ENCODE data around the gene ATP8A2.
"Not testable (repeated sequence)": the region's sequence is repeated elsewhere in the genome, so short reads cannot be mapped to it uniquely, and the experiment has no call there.

The ATP8A2 gene

DNA sequence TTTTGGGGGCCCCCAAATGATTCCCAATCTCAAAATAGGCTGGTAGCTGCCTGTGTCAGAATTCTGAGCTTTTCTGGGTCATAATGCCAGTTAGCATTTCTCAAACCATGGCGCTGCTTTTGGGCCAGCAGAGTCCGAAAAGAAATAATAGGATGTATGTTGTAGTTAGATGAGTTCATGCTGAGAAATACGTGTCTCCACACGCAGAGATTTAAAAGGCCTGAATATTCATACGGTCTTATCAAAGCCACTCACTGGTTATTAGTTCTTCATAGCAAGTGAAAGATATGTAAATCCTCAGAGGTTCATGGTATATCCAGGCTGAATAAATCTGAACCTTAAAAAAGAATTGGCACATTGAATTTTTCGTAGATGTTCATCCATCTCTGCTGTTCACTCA is 555.6 kb downstream of the ATP8A2 start:
- DNase-seq (ENCODE audit: low read depth): no peak

DNA sequence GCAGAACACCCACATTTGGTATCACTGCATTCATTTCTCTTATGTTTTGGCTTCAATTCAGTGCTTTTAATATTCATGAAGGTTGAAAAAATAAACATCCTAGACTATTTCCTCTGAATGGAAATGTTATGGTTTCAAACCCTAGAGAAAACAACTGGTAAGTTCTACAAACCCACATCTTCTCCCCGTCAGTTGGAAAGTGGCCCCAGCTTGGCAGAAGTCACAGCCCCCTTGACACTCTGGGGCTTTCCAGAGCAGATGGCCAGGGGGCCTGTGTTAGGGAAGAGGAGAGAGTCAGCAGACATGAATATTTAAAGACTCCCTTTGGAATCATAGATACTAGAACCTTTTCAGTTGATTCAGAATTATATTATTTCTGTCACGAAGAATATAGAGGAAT is 556.2 kb downstream of the ATP8A2 start:
- no peak for DNase-seq (ENCODE audit: low read depth)

DNA sequence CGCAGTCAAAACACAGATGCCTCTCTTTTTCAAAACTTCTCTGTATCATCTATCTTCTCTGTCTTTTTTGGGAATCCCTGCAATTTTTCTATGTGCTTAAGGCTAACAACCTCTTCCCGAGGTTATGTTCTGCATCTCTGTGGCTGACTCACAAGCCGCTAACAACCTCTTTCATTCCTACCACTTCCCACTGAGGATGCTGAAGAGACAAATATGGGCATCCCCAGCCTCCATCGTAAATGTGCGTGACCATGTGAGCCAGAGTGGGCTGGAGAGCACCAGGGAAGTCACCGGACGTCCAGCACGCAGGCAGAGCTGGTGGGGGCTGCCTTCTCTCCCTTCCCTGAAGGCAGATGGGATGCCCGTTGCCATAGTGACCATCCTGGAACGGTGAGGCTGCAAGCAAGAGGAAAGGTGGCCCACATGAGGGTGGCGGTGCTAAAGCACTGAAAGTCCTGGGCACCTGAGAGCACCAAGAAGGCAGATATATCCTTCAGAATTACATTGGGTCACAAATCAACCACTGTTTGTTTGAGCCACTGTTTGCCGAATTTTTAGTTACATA is 557.2 kb downstream of the ATP8A2 start:
- no peak for DNase-seq (ENCODE audit: low read depth)

DNA sequence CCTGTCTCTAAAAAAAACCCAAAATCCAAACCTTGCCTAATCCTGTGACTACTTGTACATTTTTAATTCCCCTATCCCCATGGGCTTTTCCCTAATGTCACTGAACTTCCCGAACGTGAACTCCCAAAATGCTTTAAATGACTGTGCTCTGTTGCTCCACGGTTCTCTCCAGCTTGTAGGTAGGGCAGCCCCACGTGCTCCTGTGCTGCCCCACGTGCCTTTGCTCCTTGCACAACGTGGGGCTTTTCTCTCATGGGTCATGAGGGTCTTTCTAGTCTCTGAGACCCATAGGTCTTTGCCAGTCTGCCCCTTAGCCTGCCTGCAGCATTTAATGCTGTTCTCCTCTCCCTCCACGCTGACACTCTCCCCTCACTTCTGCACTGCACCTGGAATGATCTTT is 558.0 kb downstream of the ATP8A2 start:
- DNase-seq (ENCODE audit: low read depth): no peak

DNA sequence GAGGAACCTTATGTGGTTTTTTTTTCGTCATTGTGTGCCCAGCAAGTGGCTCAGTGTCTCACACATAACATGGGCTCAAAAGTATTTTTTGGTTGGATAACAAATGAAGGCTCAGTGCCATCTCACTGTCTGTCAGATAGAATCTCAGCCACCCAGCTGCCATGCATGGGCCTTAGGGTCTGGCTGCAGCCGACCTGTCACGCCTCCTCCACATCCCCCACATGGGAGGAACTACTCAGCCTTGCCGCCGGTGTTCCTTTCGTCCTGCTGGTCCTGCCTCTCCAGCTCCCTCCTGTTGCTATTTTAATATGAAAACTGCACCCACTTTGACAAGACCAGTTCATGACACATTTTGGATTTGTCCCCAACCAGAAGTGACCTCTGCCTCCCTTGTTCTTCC is 558.9 kb downstream of the ATP8A2 start:
- DNase-seq (ENCODE audit: low read depth): no peak

DNA sequence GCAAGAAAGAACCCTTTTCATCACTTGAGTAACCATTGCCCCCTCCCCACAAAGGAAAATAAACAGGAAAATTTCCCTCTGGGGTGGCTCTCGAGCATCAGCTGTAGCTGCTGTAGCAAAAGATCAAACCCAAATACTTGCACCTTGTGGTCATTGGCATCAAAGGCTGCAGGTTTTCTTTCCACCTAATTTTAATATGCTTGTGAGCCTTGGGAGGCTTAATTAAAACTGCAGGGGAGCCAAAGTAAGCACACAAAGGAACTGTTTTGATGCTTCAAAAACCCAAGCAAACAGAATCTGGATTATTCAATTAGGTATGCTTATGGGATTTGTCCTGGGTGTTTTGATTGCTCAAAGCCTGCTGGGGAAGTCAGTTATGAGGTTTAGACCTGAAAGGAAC is 560.6 kb downstream of the ATP8A2 start:
- DNase-seq (ENCODE audit: low read depth): no peak

DNA sequence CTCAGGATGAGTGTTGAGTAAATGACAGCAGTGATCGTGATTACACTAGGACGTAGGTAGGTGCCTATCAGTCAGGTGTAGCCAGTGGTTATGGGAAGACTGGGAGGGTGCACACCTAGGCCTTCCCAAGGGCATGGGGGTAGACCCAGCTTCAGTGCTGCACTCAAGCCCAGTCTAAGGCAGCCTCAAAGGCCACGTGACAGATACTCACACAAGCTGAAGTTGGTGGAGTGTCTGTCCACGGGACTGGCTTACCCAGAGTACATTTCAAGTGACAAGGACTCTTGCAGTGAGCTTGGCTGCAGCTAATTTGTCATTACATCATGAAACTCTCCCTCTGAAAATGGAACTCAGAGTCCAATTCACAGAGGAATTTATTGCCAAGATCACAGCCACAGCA is 561.7 kb downstream of the ATP8A2 start:
- no peak for DNase-seq (ENCODE audit: low read depth)

DNA sequence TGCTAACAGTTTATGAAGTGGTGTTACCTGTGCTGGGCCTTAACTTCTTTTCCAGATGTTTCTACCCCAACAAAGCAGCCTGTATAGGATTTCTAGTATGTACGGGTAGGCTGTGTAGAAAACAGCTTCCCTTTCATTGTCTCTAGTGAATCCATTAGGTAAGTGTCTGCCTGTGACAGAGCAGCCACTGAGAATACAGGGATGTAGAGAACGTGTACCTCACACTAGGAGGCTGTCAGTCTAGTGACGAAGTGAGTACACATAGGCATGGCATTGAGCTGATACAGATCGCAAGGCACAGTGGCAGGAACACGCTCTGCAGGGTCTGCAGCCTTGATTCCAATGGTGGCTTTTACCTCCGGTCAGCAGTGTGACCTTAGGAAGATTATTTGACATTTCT is 562.4 kb downstream of the ATP8A2 start:
- no peak for DNase-seq (ENCODE audit: low read depth)

DNA sequence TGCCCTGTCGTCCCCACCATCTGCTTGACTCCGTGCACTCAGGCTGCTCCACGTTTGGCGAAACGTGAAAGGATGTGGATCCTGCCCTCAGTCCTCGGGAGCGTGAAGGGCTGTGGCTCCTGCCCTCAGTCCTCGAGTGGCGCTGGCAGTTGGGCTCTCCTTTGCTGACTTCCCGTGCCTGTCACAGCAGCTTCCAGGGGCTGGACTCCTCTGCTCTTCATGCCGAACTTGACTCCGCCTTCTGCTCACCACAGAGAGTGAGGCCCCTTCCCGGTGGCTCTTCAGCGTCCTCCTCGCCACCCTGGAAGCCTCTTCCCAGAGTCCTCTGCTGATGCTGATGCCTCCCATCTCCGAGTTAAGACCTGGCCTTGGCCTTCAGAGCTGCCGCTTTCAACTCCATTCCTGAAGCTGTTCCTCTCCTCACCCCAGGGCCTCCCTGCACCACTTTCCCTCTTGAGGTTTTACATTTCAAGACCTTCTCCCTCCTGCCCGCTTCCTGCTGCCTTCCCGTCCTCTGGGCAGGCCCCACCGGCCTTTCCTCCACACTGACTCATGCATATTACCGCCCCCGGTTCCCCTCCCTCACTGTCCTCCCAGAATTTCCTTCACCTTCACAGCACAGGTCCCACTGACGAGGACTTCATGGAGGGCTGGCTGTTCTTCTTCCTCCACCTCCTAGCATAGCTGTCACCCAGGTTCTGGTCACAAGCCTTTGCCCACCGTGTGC is 568.4 kb downstream of the ATP8A2 start:
- no peak for DNase-seq (ENCODE audit: low read depth)

DNA sequence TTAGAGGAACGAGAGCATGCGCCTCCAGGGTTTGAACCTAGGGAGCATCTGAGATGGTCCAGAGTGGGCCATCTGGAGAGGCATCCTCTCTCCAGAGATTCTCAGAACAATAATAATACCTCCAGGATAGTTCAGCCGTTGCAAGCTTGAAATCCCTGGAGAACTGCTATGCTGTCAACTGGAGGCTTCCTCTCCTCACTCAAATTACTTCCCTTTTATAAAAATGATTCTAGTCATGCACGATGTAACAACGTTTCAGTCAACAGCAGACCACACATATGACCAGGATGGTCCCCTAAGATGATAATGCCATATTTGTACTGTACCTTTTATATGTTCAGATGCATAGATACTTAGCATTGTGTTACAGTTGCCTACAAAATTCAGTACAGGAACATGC is 571.3 kb downstream of the ATP8A2 start:
- no peak for DNase-seq (ENCODE audit: low read depth)

DNA sequence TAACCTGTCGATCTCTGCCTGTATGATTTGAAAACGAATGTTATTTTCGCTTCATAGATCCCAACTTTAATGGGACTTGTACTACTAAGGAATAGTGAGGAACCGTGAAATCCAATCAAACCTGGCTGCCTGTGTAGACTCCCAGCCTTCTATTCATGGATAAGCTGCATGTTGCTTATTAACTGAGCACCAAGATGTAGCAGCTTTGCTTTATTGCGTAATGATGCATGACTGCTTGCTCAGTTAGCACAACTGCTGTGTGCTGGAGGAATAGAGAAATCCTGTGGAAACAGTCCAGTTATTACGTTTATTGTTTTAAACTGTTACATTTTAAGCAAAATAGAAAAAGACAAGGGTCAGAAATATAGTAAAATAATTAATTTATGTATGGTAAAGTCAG is 571.9 kb downstream of the ATP8A2 start:
- no peak for DNase-seq (ENCODE audit: low read depth)

DNA sequence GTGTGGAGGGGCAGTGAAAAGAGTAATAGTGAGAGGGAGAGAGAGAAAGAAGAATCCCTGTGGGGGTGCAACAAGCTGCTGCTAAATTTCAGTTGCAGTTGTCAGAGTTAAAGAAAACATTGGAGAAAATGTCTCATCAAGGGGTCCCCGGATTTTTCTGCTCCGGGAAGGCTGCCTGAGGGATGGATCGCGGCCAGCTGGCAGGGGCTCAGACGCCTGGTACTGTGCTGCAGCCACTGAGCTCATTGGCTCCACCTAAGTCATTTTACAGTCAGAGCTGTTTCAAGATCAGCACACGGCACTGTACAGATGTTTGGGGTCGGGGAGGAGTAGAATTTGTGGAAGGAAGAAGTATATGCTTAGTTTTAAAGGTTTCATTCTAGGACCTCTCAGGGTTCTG is 573.8 kb downstream of the ATP8A2 start:
- no peak for DNase-seq (ENCODE audit: low read depth)

DNA sequence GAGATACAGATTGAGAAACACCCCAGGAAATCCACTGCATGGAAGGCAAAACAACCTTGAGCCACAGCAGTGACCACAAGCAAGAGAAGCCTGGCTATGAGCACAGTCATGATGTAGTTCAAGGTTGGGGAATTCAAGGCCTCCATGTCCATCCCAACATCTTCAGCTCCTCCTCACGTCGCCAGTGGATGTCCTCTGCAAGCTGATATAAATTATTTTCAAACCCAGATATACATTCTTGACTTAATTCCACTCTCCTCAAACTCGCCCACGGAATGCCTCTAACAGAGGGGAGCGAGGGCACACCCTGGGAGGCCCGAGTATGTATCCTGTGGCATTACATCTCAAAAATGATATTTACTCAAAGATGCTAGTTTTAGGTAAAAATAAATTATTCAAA is 574.5 kb downstream of the ATP8A2 start:
- no peak for DNase-seq (ENCODE audit: low read depth)

DNA sequence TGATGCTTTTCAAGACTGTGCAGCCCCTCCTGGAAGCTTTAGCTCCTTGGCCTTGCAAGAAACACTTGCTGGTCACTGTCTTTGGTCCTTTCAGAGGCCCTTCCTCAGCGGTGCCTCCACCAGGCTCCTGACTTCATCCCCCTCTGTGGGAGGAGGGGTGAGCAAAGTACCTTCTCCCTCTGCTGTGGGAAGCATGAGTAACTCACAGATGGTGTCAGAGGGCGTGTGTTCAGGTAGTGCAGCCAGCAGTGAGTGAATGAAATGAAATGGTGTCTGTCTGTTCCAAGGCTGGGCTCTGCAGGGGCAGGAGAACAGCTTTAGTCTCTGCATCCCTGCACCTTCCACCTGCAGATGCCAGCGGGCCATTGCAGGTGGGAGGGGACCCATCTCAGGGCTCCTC is 577.1 kb downstream of the ATP8A2 start:
- no peak for DNase-seq (ENCODE audit: low read depth)

DNA sequence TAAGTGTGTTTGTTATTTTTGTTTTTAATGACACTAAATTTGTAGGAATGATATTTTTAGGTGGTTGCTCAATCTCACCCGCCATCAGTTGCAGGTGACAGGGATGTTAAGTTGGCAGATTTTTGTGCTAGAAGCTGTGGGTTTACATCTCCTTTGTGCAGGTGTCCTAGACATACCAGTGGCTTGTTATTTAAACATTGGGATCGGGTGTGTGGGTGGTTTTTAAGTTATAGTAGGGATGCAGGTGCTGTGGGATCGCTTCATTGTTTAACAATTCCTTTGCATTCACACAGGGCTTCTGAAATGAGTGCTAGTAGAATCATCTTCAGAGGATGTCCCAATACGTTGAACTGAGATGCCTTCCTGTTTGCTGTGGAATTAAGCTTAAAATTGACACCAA is 580.1 kb downstream of the ATP8A2 start:
- DNase-seq (ENCODE audit: low read depth): no peak

DNA sequence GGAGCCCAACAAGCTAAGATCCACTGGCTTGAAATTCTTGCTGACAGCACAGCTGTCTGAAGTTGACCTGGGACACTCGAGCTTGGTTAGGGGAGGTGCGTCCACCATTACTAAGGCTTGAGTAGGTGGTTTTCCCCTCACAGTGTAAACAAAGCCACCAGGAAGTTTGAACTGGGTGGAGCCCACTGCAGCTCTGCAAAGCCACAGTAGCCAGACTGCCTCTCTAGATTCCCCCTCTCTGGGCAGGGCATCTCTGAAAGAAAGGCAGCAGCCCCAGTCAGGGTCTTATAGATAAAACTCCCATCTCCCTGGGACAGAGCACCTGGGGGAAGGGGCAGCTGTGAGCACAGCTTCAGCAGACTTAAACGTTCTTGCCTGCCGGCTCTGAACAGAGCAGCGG is 582.3 kb downstream of the ATP8A2 start:
- not testable (repeated sequence) for DNase-seq (ENCODE audit: low read depth)

DNA sequence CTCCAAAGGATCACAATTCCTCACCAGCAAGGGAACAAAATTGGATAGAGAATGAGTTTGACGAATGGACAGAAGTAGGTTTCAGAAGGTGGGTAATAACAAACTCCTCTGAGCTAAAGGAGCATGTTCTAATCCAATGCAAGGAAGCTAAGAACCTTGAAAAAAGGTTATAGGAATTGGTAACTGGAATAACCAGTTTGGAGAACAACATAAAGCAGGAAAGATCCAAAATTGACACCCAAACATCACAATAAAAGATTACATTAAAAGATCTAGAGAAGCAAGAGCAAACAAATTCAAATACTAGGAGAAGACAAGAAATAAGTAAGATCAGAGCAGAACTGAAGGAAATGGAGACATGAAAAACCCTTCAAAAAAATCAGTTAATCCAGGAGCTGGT is 583.2 kb downstream of the ATP8A2 start:
- not testable (repeated sequence) for DNase-seq (ENCODE audit: low read depth)

DNA sequence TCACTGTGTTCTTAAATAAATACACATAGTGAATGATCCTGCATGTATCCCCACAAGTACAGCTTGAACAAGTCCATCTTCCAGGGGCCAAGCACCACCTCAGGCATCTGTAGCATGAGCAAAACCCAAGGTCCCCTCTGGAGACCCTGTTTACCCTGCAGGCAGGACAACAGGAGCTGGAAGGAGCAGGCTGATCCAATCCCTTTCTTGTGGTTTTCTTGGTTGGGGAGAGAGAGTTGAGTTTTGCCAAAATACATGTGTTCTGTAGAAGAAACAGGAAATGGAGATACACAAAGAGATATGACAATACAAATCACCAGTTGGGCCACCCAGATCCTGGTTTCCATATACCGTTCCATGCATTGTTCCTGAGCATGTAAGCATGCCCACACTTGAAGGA is 587.2 kb downstream of the ATP8A2 start:
- DNase-seq (ENCODE audit: low read depth): no peak

DNA sequence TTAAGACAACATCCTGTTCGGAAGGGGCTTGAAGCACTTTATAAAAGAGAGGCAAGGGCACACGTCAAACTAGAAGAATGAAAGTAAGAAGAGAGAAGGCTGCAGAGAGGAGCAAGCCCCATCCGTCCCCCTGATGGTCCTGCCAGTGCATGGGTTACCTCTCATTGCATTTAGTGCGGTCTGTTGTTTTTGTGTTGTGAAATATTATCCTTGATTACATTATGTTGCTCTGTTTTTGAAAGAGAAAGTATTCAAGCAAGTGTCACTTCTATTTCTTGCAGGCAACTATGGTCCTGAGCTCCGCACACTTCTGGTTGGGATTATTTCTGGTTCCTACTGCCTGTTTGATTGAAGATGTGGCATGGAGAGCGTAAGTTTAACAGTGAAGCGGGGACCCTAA is 589.5 kb downstream of the ATP8A2 start:
- no peak for DNase-seq (ENCODE audit: low read depth)

DNA sequence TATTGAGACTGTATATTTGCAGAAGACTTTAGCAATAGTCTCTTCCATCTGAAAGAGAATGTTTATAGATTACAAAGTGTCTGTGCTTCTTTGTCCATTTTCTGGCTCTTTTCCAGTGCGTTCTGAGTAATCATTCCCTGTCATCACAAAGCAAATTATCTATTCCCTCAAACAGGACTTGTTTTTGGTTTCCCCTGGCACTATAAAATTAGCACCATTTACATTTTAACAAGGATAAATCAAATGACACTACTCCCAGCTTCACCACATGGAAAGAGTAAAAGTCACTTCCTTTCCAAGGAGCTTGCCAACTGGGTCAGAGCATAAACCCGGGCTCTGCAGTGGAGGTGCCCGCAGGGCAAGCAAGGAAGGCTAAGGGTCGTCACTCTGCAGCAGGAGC is 591.9 kb downstream of the ATP8A2 start:
- DNase-seq (ENCODE audit: low read depth): no peak

DNA sequence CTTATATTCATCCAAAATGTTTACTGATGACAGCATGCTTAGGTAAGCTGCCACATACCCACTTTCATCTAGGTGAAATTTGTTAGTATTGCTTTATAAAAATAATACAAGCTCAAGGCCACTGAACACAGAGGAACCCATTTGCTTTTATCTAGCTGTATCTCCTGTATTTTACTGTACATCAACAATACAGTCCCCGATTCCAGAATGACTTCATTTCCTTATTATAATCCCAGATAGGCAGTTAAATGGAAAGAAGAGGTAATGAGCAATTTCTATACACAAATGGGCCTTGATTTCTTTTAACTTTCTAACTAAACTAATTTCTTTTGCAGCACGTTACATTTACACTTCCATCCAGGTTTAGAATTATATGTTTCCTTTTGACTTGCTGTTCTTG is 593.8 kb downstream of the ATP8A2 start:
- DNase-seq (ENCODE audit: low read depth): no peak

DNA sequence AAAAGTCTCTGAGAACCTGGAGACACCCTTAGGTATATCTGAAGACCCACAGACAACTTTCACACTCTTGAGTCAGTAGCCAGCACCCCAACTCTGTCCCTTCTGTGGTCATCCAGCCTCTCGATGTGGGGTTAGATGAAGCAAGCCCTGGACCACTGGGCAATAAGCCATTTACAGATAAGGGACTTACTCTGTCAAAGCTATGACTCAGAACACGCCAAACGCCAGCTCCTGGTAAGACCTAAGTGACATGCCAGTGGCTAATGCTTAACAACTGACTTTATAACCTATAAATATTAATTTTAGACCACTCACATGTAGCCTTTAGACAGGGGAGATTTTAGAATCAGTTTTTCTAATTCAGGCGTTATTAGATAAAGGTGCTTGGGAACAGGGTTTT is 594.3 kb downstream of the ATP8A2 start:
- DNase-seq (ENCODE audit: low read depth): no peak

DNA sequence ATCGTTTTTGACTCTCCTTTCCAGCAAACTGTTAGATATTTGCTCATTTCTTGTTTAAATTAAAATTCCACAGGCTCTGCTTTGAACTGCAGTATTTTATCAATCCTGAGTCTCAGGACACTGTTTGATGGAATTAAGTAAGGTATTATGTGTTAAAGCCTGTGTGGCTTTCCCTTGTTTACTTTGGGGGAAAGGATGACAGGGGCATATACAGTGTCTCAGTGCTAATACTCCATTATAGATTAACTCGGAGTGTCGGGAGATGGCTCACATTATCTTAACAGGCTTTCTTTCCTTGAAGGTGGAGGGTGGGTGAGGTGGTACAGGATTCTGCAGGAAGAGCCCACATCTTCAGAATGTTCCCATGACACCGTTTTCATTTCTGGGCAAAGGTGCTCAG is 595.4 kb downstream of the ATP8A2 start:
- DNase-seq (ENCODE audit: low read depth): no peak

DNA sequence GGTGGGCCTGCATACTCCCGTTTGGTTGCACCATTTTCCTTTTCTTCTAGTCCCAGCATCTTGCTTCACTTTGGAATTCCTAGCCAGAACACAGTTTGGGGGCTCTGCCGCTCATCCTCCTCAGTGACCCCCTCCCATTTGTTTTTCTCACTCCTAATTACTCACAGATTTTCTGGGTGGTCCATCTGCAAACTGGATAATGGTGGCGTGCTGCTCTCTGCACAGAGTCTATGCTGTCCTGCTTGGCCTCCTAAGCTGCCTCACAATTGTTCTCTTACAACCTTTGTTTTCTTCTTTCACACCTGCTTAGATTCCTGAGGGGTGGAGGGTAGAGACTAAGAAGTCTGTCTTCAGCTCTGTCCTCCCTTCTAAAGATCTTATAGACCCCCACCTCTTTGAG is 599.3 kb downstream of the ATP8A2 start:
- no peak for DNase-seq (ENCODE audit: low read depth)
